HG03066 (cell line): ENCODE data around the gene ANO7.

Experiments used
- ATAC-seq: cut with Tn5 transposase; IDR thresholded peaks from one replicate; pipeline ENCODE4 v1.9.1; 2021; ENCODE audit warnings: low read depth; ENCODE audit not compliant: unreplicated experiment

ANO7 gene

GRCh38 chr2:241157841-241158545, 30.5 kb upstream of the ANO7 start:
- ATAC-seq, result no peak

DNA sequence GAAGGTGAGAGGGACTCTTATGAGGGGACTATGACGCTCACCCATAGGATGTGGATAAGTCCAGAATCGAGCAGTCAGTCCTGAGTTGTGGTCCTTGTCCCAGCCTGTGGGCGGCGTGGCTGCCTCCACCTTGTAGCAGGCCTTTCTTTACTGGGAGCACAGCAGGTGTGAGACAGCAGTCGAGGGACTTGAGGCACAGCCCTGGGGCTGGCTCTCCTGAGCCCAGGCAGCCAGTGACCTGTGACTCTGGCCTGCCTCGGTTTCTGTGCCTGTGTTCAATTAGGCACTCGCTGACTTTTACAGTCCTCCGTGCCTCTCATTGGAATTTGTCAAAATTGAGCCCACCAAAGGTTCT, 30.0 kb upstream of the ANO7 start:
- no peak for ATAC-seq

GRCh38 chr2:241159116-241159515, 29.4 kb upstream of the ANO7 start:
- no peak for ATAC-seq

DNA sequence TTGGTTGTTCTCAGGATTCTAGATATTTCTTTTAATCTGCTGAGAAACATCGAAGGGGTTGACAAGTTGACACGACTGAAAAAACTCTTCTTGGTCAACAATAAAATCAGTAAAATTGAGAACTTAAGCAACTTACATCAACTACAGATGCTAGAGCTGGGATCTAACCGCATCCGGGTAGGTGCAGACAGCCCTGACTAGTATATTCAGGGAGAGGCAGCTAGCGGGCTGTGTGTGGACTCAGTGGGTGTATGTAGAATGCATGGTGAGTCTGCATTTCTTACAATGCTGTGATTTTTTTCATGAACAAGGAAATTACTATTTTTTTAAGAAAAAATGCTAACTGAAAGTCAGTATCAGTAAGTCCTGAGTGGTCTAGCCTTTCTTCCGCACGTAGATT, 28.2 kb upstream of the ANO7 start:
- ATAC-seq, result no peak

GRCh38 chr2:241161646-241162281, 26.7 kb upstream of the ANO7 start:
- no peak for ATAC-seq

DNA sequence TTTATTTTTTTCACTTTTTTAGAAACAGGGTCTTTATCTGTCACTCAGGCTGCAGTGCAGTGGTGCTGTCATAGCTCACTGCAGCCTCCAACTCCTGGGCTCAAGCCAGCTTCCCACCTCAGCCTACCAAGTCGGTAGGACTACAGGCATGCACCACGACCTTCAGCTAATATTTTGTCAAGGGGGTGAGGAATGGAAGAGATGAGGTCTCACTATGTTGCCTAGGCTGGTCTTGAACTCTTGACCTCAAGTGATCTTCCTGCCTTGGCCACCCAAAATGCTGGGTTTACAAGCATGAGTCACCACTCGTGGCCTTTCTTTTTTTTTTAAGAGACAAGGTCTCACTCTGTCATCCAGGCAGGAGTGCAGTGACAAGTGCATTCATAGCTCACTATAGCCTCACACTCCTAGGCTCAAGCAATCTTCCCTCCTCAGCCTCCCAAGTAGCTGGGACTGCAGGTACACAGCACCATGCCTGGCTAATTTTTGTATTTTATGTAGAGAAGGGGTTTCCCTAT, 24.8 kb upstream of the ANO7 start:
- no peak for ATAC-seq

DNA sequence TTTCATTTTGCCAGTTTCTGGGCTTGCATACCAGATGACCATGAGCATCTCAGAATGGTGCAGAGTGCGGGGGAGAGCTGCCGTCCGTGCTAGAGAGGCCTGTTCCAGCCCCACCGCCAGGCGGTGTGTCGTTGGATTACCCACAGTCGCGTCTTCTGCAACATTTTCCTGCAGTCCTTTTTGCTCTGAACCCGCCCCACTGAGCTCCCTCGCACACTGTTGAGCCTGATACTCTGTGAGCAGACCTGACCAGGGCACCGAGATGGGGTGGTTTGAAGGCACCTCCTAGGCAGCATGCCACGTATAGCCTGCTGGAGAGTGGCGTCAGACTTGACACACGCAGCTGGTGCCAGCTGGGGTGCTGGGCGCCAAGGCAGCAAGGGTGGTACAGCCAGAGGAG, 20.1 kb upstream of the ANO7 start:
- ATAC-seq, result no peak

DNA sequence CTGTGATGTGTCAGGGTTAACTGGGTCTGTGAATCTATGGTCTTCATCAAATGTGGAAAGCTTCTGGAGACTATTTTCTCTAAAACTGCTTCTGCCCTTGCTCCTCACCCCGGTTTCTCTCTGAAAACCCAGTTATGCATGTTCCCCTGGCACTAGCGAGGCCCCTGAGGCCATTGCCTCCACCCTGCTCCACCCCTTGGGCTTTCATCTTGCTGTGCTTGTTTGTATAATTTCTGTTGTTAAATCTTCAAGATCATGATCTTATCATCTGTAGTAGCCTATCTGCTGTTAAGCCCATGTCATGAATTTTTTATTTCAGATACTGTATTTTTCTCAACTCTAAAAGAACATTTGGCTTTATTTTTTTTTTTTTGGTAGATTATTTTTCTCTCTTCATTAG, 14.9 kb upstream of the ANO7 start:
- ATAC-seq, result no peak

DNA sequence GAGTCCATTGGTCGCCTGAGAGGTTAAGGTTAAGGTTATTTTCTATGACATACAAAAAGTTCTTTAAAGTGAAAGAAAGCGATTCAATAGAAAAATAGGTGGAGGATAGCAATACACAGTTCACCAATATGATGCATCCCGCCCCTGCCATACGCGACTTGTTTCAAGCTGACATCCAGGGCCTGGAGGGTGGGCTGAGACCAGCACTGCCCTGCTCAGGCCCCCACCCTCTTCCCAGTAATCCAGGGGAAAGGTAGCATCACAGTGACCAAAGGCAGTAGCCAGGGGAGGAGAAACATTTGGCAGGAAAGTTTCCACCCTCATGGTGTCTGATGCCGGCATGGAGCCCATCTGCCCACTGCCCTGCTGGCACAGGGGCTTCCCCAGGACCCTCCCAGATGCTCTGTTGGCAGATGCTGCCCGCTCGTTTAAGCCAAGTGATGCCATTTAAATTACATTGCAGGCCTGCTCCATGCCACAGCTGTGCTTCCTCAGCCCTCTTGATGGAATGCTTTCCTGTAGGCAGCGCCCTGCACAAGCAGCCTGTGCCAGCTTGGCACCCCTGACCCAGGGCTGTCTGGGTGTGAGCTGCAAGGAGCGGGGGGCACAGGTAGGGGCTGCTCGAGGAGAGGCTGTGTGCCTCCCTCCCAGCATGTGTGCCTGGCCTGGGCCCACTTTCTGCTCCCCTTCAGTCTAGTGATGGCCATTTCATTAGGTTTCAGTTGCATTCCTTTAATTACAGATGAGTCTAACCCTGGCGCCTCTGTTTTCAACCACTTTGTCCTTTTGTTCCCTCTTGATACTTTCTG, 10.7 kb upstream of the ANO7 start:
- no peak for ATAC-seq

GRCh38 chr2:241178961-241179360, 9.5 kb upstream of the ANO7 start:
- no peak for ATAC-seq

DNA sequence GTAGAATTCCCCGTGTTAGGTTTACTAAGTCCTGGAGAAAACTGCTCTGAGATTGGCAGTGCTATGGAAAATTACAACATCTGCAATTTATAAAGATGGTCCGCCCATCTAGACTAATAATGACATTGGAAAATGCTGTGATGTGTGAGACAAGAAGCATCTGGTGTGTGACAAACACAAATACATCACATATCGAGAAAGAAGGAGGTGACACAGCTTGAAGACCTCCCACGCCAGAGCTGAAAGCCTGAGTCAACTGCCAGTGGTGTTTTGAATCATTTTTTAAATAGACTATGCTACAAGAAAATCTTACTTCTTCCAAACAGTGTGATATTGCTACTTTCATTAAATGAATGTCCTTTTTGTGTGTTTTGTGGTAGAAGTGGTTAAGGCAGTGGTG, 8.6 kb upstream of the ANO7 start:
- no peak for ATAC-seq

GRCh38 chr2:241180495-241180894, 8.0 kb upstream of the ANO7 start:
- no peak for ATAC-seq

- ATAC-seq, result no peak
Measured at GRCh38 chr2:241182126-241182525, 6.4 kb upstream of the ANO7 start.

- no peak for ATAC-seq
Measured at GRCh38 chr2:241182531-241183133, 5.8 kb upstream of the ANO7 start.

GRCh38 chr2:241183221-241183620, 5.3 kb upstream of the ANO7 start:
- no peak for ATAC-seq

GRCh38 chr2:241184901-241185300, 3.6 kb upstream of the ANO7 start:
- ATAC-seq, result no peak

DNA sequence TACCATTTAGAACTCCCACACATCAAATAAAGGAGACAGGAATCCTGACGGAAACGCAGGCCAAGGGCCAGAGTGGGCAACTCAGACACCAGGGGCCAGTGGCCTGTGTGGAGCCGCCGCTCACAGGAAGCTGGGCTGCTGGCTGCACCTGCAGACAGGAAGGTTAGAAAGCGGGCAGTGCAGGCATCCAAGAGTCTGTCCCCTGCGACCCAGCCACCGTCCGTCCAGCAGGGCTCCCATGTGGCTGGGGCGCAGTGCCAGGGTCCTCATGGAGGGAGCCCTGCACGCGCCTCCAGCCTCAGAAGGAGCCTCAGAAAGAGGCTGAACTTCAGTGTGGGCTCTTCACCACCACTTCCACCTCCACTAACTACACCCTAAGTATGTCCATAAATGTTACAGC, 2.5 kb upstream of the ANO7 start:
- no peak for ATAC-seq

GRCh38 chr2:241187101-241187917, 1.2 kb upstream of the ANO7 start:
- no peak for ATAC-seq

- ATAC-seq, result no peak
Measured at GRCh38 chr2:241187918-241188234, 601 bp upstream of the ANO7 start.

DNA sequence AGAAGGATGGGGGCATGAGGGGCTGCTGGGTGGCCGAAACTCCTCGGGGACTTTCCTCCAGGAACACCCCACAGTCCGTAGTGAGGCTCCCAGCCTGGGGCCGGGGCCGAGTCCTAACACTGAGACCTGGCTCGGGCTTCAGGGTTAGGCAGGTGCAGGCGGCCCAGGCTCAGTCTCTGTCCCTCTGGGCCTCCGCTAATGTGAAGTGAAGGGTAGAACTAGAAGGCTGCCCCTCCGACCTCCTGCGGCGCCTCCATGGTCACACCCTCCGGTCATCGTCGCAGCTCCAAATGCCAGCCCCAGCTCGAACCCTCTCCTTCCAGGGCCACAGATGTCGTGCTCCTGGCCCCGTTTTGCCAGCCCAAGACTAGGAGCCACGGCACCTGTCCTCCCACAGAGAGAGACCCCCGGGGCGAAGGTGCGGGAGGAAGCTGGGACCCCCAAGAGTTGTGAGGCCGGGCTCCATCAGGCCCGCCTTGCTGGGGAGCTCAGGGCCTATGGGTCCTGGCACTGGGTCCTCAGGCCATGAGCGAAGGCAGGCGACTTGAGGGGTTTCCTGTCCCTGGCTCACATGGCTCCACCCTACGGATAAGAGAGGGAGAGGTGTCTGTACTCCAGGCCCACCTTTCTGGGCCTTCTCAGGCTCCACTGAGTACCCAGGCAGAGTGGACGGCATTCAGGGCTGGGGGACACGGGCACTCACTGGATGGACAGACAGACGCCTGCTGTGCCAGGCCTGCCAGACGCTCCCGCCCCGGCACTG, 797 bp downstream of the ANO7 start:
- no peak for ATAC-seq
